SK-N-SH treated with all-trans-retinoic acid at 6 μM for 48 hours (cell line): Measurements from ENCODE around the gene PODXL.
A peak's percentile ranks its signal among the peaks of the same experiment; 100 is the strongest.

Experiments
- ATAC-seq: fragments of 200-7000 bp; cut with Tn5 transposase; 3 replicates; pipeline ENCODE4 v1.9.1; 2020; ENCODE audit warnings: mild to moderate bottlenecking, moderate library complexity
- ARNTL ChIP-seq: fragments of 450-650 bp; formaldehyde crosslinking; IDR thresholded peaks from 2 replicates; pipeline ENCODE4 v1.5.0; 2020; ENCODE audit warnings: low read depth, mild to moderate bottlenecking, moderate library complexity, borderline replicate concordance
- BACH2 ChIP-seq: fragments of 250-450 bp; sonication (Bioruptor Pico); IDR thresholded peaks from 2 replicates; pipeline ENCODE4 v1.9.0; 2021; ENCODE audit warnings: mild to moderate bottlenecking, borderline replicate concordance
- CREB5 ChIP-seq: fragments of 250-450 bp; sonication (Bioruptor Pico); IDR thresholded peaks from 2 replicates; pipeline ENCODE4 v1.5.1; 2020; ENCODE audit warnings: low read depth, mild to moderate bottlenecking, moderate library complexity
- CSDC2 ChIP-seq: fragments of 250-450 bp; sonication (Bioruptor Pico); IDR thresholded peaks from 2 replicates; pipeline ENCODE4 v1.5.0; 2020; ENCODE audit warnings: mild to moderate bottlenecking, moderate library complexity
- CSRNP3 ChIP-seq: fragments of 250-450 bp; sonication (Bioruptor Pico); IDR thresholded peaks from 2 replicates; pipeline ENCODE4 v1.5.1; 2021; ENCODE audit warnings: mild to moderate bottlenecking, moderate library complexity
- ESRRG ChIP-seq: fragments of 250-450 bp; sonication (Bioruptor Pico); IDR thresholded peaks from 2 replicates; pipeline ENCODE4 v1.6.1; 2021; ENCODE audit warnings: mild to moderate bottlenecking
- GLIS3 ChIP-seq: fragments of 250-450 bp; sonication (Bioruptor Pico); IDR thresholded peaks from 2 replicates; pipeline ENCODE4 v1.5.0; 2020; ENCODE audit warnings: mild to moderate bottlenecking, moderate library complexity
- ISL1 ChIP-seq: fragments of 250-450 bp; sonication (Bioruptor Pico); IDR thresholded peaks from 2 replicates; pipeline ENCODE4 v2.1.2; 2022; ENCODE audit warnings: mild to moderate bottlenecking, moderate library complexity
- OSR1 ChIP-seq: fragments of 250-450 bp; sonication (Bioruptor Pico); IDR thresholded peaks from 2 replicates; pipeline ENCODE4 v1.8.0; 2022; ENCODE audit warnings: moderate library complexity, mild to moderate bottlenecking, inconsistent platforms
- POU6F1 ChIP-seq: fragments of 250-450 bp; sonication (Bioruptor Pico); IDR thresholded peaks from 2 replicates; pipeline ENCODE4 v1.8.0; 2021; ENCODE audit warnings: low read depth, mild to moderate bottlenecking, moderate library complexity, borderline replicate concordance
- PPARA ChIP-seq: fragments of 250-450 bp; sonication (Bioruptor Pico); IDR thresholded peaks from 2 replicates; pipeline ENCODE4 v1.5.0; 2020; ENCODE audit warnings: mild to moderate bottlenecking, borderline replicate concordance
- RARB ChIP-seq: fragments of 250-450 bp; sonication (Bioruptor Pico); IDR thresholded peaks from 2 replicates; pipeline ENCODE4 v1.8.0; 2021; ENCODE audit warnings: mild to moderate bottlenecking, moderate library complexity
- SNAI2 ChIP-seq: fragments of 250-450 bp; sonication (Bioruptor Pico); IDR thresholded peaks from 2 replicates; pipeline ENCODE4 v1.5.0; 2020; ENCODE audit warnings: mild to moderate bottlenecking, moderate library complexity
- TCF4 ChIP-seq: fragments of 250-450 bp; sonication (Bioruptor Pico); IDR thresholded peaks from 2 replicates; pipeline ENCODE4 v1.8.0; 2021; ENCODE audit warnings: mild to moderate bottlenecking, moderate library complexity, borderline replicate concordance
- TOX ChIP-seq: fragments of 250-450 bp; sonication (Bioruptor Pico); IDR thresholded peaks from 2 replicates; pipeline ENCODE4 v1.8.0; 2021; ENCODE audit warnings: mild to moderate bottlenecking, moderate library complexity, borderline replicate concordance
- TSHZ2 ChIP-seq: fragments of 250-450 bp; sonication (Bioruptor Pico); IDR thresholded peaks from 2 replicates; pipeline ENCODE4 v1.5.0; 2020; ENCODE audit warnings: mild to moderate bottlenecking, moderate library complexity
- ZC3H10 ChIP-seq: fragments of 250-450 bp; sonication (Bioruptor Pico); IDR thresholded peaks from 2 replicates; pipeline ENCODE4 v1.5.1; 2021; ENCODE audit warnings: mild to moderate bottlenecking, moderate library complexity
- ZFP3 ChIP-seq: fragments of 250-450 bp; sonication (Bioruptor Pico); IDR thresholded peaks from 2 replicates; pipeline ENCODE4 v1.5.0; 2020; ENCODE audit warnings: mild to moderate bottlenecking, moderate library complexity
- ZFP30 ChIP-seq: fragments of 450-650 bp; formaldehyde crosslinking; IDR thresholded peaks from 2 replicates; pipeline ENCODE4 v1.5.0; 2022; ENCODE audit warnings: mild to moderate bottlenecking, moderate library complexity
- ZNF565 ChIP-seq: fragments of 450-650 bp; formaldehyde crosslinking; conservative IDR thresholded peaks from 2 replicates; pipeline ENCODE4 v1.5.0; 2020; ENCODE audit warnings: low read depth, mild to moderate bottlenecking, moderate library complexity
- ZNF70 ChIP-seq: fragments of 450-650 bp; formaldehyde crosslinking; IDR thresholded peaks from 2 replicates; pipeline ENCODE4 v1.5.0; 2020; ENCODE audit warnings: mild to moderate bottlenecking, moderate library complexity
- ZNF8 ChIP-seq: fragments of 450-650 bp; formaldehyde crosslinking; IDR thresholded peaks from 2 replicates; pipeline ENCODE4 v1.5.0; 2020; ENCODE audit warnings: mild to moderate bottlenecking, moderate library complexity

The PODXL gene

GRCh38 chr7:131564640-131565039, 8.2 kb upstream of the PODXL start:
- ATAC-seq, result no peak
- TF ChIP-seq TOX (no peak), SNAI2 (CRISPR knock-in tag) (no peak), CSRNP3 (CRISPR knock-in tag) (no peak), GLIS3 (CRISPR knock-in tag) (no peak), PPARA (CRISPR knock-in tag) (no peak)
- TF ChIP-seq, all 23 proteins: peak for 0

- peak; percentile 42; the same call in 2 of the 3 replicates for ATAC-seq
- TF ChIP-seq ISL1 (CRISPR knock-in tag) (no peak), CREB5 (CRISPR knock-in tag) (no peak), GLIS3 (CRISPR knock-in tag) (no peak), ZFP3 (CRISPR knock-in tag) (no peak), CSRNP3 (CRISPR knock-in tag) (no peak), OSR1 (no peak), PPARA (CRISPR knock-in tag) (no peak), ARNTL (CRISPR knock-in tag) (no peak), RARB (CRISPR knock-in tag) (no peak), TSHZ2 (CRISPR knock-in tag) (no peak), POU6F1 (CRISPR knock-in tag) (no peak), ZNF565 (CRISPR knock-in tag) (no peak), TOX (no peak), ESRRG (CRISPR knock-in tag) (no peak), BACH2 (CRISPR knock-in tag) (no peak), ZNF70 (CRISPR knock-in tag) (no peak), ZNF8 (CRISPR knock-in tag) (no peak), TCF4 (CRISPR knock-in tag) (no peak)
- TF ChIP-seq, all 23 proteins: peak for 0
Observed at GRCh38 chr7:131563918-131564317, 7.5 kb upstream of the PODXL start.

GRCh38 chr7:131562941-131563340, 6.5 kb upstream of the PODXL start:
- TF ChIP-seq ZFP3 (CRISPR knock-in tag) (no peak), ZC3H10 (no peak), BACH2 (CRISPR knock-in tag) (no peak), SNAI2 (CRISPR knock-in tag) (no peak), ZFP30 (CRISPR knock-in tag) (no peak), CSDC2 (CRISPR knock-in tag) (no peak), ESRRG (CRISPR knock-in tag) (no peak), PPARA (CRISPR knock-in tag) (no peak), POU6F1 (CRISPR knock-in tag) (no peak), ZNF565 (CRISPR knock-in tag) (no peak), TOX (no peak), CSRNP3 (CRISPR knock-in tag) (no peak), TSHZ2 (CRISPR knock-in tag) (no peak), OSR1 (no peak), GLIS3 (CRISPR knock-in tag) (no peak)

More at GRCh38 chr7:131562941-131563340, 6.5 kb upstream of the PODXL start:
- ATAC-seq, result peak; percentile 53; the same call in 2 of the 3 replicates
